ENCODE data around the gene RASSF10.

DNA sequence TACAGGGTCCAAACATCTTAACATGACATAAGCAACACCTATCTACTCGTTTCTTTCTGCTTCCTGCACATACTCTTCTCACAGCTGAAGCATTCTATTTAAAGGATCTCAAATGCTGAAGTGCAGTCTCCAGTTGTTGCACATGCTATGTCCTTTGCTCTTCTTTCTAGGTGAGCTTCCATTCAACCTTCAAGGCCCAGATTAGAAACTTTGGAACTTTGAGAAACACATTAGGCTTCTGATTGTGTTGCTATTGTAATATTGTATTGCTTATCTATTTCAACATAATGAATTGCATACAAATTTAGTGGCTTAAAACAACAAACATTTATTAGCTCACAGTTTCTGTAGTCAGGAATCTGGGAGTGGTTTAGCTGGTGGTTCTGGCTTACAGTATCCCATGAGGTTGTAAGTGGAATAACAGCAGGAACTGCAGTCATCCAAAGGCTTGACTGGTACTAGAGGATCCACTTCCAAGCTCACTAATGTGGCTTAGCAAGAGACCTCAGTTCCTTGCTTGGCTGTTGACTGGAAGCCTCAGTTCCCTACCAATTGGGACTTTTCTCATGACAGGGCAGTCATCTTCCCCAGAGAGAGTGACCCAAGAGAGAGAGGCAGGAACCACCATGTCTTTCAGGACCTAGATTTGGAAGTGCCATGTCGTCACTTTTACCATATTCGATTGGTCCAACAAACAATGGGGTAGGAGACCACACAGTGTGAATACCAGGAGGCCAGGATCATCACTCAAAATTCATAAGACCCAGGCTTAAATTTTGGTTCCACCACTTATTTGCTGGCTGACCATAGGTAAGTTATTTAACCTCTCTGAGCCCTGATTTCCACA is 27.2 kb upstream of the RASSF10 start:
- TF ChIP-seq, protein P1, sequence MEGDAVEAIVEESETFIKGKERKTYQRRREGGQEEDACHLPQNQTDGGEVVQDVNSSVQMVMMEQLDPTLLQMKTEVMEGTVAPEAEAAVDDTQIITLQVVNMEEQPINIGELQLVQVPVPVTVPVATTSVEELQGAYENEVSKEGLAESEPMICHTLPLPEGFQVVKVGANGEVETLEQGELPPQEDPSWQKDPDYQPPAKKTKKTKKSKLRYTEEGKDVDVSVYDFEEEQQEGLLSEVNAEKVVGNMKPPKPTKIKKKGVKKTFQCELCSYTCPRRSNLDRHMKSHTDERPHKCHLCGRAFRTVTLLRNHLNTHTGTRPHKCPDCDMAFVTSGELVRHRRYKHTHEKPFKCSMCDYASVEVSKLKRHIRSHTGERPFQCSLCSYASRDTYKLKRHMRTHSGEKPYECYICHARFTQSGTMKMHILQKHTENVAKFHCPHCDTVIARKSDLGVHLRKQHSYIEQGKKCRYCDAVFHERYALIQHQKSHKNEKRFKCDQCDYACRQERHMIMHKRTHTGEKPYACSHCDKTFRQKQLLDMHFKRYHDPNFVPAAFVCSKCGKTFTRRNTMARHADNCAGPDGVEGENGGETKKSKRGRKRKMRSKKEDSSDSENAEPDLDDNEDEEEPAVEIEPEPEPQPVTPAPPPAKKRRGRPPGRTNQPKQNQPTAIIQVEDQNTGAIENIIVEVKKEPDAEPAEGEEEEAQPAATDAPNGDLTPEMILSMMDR (IDR thresholded peaks at IDR 0.05) = no peak
- TF ChIP-seq EZH2 (IDR thresholded peaks at IDR 0.05; ENCODE audit: borderline replicate concordance, insufficient read depth, low read depth, low read length, poor library complexity, severe bottlenecking) = no peak

Data from B cell (primary cell).